Measurements from ENCODE around the gene FLT1.

Gene FLT1

DNA sequence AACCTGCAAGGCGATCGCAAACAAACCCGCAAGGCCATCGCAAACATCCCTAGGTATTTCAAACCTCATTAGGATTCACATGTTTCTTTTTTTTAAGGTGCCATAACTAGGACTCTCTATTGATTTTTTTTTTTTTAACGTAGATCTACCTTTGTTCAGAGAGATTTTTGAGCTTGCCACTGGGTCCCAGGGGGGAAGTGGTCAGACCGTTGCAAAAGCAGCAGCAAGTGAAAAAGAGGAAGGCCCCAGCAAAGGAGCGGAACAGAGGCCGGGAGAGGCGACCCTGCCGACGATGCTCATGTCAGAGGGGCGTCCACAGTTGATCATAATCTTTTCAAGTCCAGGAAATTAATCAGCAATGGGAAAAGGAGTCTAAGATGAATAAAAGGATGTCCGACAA lies 32.7 kb upstream of the FLT1 start:
- DNase-seq (ENCODE audit: extremely low read depth, low read depth) = no peak
- TF ChIP-seq, protein P1, sequence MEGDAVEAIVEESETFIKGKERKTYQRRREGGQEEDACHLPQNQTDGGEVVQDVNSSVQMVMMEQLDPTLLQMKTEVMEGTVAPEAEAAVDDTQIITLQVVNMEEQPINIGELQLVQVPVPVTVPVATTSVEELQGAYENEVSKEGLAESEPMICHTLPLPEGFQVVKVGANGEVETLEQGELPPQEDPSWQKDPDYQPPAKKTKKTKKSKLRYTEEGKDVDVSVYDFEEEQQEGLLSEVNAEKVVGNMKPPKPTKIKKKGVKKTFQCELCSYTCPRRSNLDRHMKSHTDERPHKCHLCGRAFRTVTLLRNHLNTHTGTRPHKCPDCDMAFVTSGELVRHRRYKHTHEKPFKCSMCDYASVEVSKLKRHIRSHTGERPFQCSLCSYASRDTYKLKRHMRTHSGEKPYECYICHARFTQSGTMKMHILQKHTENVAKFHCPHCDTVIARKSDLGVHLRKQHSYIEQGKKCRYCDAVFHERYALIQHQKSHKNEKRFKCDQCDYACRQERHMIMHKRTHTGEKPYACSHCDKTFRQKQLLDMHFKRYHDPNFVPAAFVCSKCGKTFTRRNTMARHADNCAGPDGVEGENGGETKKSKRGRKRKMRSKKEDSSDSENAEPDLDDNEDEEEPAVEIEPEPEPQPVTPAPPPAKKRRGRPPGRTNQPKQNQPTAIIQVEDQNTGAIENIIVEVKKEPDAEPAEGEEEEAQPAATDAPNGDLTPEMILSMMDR (IDR thresholded peaks at IDR 0.05; ENCODE audit: low read depth, low read length) = no peak

DNA sequence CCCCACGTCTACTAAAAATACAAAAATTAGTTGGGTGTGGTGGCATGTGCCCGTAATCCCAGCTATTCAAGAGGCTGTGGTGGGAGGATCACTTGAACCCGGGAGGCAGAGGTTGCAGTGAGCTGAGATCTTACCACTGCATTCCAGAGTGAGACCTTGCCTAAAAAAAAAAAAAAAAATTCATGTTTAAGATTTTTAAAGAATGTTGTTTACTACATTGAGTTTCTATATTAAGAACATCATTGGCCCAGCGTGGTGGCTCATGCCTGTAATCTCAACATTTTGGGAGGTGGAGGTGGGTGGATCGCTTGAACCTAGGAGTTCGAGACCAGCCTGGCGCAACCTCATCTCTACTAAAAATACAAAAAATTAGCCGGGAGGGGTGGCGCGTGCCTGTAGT lies 31.9 kb upstream of the FLT1 start:
- DNase-seq (ENCODE audit: extremely low read depth, low read depth) = no peak
- TF ChIP-seq, protein P1 (IDR thresholded peaks at IDR 0.05; ENCODE audit: low read depth, low read length) = no peak

DNA sequence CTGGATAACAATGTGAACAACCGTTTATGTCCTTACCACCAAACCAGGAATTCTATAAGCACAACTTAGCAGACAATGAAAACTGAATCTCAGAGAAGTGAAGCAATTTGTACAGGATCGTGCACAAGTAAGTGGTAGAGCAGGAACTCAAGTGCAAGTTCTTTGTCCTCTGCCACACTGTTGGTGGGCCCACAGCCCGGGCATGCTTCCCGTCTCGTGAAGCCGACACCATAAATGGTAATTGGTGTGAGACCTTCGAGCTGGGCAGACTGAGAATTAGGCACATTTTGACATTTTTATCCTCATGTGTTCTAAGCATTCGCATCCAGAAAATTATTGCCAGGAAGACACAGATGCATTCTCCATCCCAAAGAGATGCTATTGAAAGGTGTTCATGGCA lies 27.9 kb upstream of the FLT1 start:
- TF ChIP-seq, protein P1 (IDR thresholded peaks at IDR 0.05; ENCODE audit: low read depth, low read length) = no peak
- no peak for DNase-seq (ENCODE audit: extremely low read depth, low read depth)

DNA sequence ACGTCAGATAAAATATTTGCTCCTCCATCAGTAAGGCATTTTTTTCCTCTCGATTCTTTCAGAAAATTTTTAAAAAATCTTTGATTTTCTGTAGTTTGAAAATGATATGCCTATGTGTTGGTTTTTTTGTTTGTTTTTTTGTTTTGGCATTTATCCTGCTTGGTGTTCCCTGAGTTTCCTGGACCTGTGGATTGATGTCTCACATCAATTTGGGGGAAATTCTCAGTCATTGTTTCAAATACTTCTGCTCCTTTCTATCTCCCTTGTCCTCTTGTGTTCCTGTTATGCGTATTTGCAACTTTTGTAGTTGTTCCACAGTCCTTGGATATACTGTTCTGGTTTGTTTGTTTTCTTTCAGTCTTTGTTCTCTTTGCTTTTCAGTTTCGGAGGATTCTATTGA lies 18.8 kb upstream of the FLT1 start:
- DNase-seq (ENCODE audit: extremely low read depth, low read depth) = no peak
- TF ChIP-seq, protein P1 (IDR thresholded peaks at IDR 0.05; ENCODE audit: low read depth, low read length) = no peak

DNA sequence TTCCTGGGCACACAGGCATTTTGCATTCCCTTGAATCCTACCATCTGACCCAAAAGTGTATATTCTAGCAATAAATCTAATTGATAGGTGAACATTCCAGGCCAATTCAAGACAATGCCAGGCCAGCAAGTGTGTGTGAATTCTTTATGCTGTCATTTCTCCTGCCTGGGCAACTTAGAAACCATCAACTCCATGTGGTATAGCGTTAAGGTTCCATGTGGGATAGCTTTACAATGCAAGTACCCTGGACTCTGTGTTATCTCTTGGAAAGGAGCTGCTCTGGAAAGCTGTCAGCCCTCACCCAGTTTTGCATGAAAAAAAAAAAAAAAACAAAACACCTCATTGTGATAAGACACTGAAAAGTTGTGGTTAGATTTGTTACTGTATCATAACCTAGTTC lies 15.6 kb upstream of the FLT1 start:
- no peak for DNase-seq (ENCODE audit: extremely low read depth, low read depth)
- TF ChIP-seq, protein P1 (IDR thresholded peaks at IDR 0.05; ENCODE audit: low read depth, low read length) = no peak

DNA sequence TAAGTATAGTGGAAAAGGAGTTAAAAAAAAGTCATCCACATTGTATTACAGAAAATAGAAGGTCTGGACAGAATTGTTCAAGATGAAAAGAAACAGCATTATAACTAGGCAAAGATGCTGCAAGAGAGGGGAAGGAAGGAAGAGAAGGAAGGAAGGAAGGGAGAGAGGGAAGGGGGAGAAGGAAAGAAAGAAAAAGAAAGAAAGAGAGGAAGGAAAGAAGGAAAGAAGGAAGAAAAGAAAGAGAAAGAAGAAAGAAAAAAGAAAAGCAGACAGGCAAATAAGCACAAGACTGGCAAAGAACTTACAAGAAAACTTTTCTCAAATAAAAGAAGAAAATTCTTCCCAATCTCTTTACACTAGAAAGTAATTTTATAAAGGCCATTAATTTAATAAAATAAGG lies 15.1 kb upstream of the FLT1 start:
- TF ChIP-seq, protein P1 (IDR thresholded peaks at IDR 0.05; ENCODE audit: low read depth, low read length) = no peak
- DNase-seq (ENCODE audit: extremely low read depth, low read depth) = no peak

DNA sequence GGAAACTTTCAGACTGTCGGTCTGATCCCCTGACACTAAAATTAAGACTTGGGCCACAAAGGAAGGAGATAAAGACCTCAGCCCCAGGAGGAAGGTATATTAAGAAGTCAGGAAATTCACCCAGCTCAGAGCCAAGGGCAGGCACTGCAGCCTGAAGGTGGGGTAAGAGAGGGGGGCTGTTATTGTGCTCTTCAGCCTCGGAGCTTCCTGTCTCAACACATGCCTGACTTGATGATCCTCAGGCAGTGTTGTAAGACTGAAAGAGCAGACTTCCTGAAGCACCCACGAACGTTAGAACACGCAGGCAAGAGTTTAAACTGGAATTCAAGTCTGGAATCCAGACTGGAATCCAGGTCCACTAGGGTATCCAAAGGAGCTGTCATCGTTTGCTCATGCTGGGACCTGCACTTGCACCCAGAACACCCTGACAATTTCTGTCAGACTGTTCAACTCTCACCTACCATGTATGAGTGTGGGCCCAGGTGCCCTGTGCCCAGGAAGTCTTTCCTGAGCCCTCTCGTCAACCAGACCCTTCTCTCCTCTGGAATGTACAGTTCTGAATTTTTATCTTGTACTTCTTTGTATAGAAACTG lies 10.7 kb upstream of the FLT1 start:
- TF ChIP-seq, protein P1 (IDR thresholded peaks at IDR 0.05; ENCODE audit: low read depth, low read length) = no peak
- DNase-seq (ENCODE audit: extremely low read depth, low read depth) = no peak

Data from AG09319 (cell line).